RWPE2 (cell line): ENCODE measurements around the gene RHBDF2.

Experiments used
- ATAC-seq: fragments of 200-7000 bp; cut with Tn5 transposase; 3 replicates; pipeline ENCODE4 v1.9.1; 2021; ENCODE audit warnings: low read depth
- DNase-seq: peaks from one replicate; pipeline ENCODE4 v3.0.0-alpha.2; 2020; ENCODE audit warnings: low spot score
- H3K27ac ChIP-seq: fragments of 450-650 bp; 2 replicates; pipeline ENCODE4 v1.5.1; 2017; ENCODE audit warnings: mild to moderate bottlenecking; ENCODE audit not compliant: poor library complexity, severe bottlenecking
- H3K27me3 ChIP-seq: fragments of 250-450 bp; sonication (Bioruptor Pico); 2 replicates; pipeline ENCODE4 v1.5.1; 2021; ENCODE audit warnings: mild to moderate bottlenecking, moderate library complexity; ENCODE audit not compliant: insufficient read depth, poor library complexity, severe bottlenecking
- H3K36me3 ChIP-seq: fragments of 250-450 bp; sonication (Bioruptor Pico); 2 replicates; pipeline ENCODE4 v1.5.1; 2020; ENCODE audit warnings: low read depth, mild to moderate bottlenecking, moderate library complexity
- H3K4me1 ChIP-seq: fragments of 250-450 bp; sonication (Bioruptor Pico); 2 replicates; pipeline ENCODE4 v1.5.1; 2021; ENCODE audit warnings: mild to moderate bottlenecking, moderate library complexity; ENCODE audit not compliant: insufficient read depth, poor library complexity, severe bottlenecking
- H3K4me3 ChIP-seq: fragments of 250-450 bp; sonication (Bioruptor Pico); 2 replicates; pipeline ENCODE4 v1.5.1; 2021; ENCODE audit warnings: mild to moderate bottlenecking, moderate library complexity; ENCODE audit not compliant: severe bottlenecking
- H3K9me3 ChIP-seq: fragments of 250-450 bp; sonication (Bioruptor Pico); 2 replicates; pipeline ENCODE4 v1.5.1; 2021; ENCODE audit warnings: mild to moderate bottlenecking, moderate library complexity; ENCODE audit not compliant: severe bottlenecking
- CTCF ChIP-seq: fragments of 450-650 bp; IDR thresholded peaks from one replicate; pipeline ENCODE4 v1.5.1; 2017; ENCODE audit warnings: mild to moderate bottlenecking, moderate library complexity; ENCODE audit not compliant: poor library complexity, severe bottlenecking

RHBDF2 gene

GRCh38 chr17:76432004-76432403, 69.2 kb downstream of the RHBDF2 start:
- Histone ChIP-seq H3K4me3 (no peak overlapping the region), H3K27me3 (no peaks in the 10 kb centered on the region), H3K36me3 (0 out of 2 replicates have a peak, but pooled peaks cover 3% of the 10 kb centered on the region), H3K4me1 (peaks cover 3% of the 10 kb centered on the region), H3K9me3 (no peaks in the 10 kb centered on the region), H3K27ac (no peak overlapping the region)
- TF ChIP-seq CTCF = no peak
- DNase-seq (no peak), ATAC-seq (no peak)

- no peak for ATAC-seq
- 0 out of 2 replicates have a peak, but pooled peaks cover 3% of the 10 kb centered on the region for H3K36me3 ChIP-seq
- no peaks in the 10 kb centered on the region for H3K27me3 ChIP-seq
- peaks cover 3% of the 10 kb centered on the region for H3K4me1 ChIP-seq
- no peaks in the 10 kb centered on the region for H3K9me3 ChIP-seq
- H3K27ac ChIP-seq = no peak overlapping the region
- no peak overlapping the region for H3K4me3 ChIP-seq
- TF ChIP-seq CTCF = no peak
- no peak for DNase-seq
These were observed 69.7 kb downstream of the RHBDF2 start for GRCh38 chr17:76431509-76431908.

GRCh38 chr17:76428511-76428910, 72.7 kb downstream of the RHBDF2 start:
- no peaks in the 10 kb centered on the region for H3K27me3 ChIP-seq
- H3K36me3 ChIP-seq = 0 out of 2 replicates have a peak, but pooled peaks cover 3% of the 10 kb centered on the region
- no peak for ATAC-seq
- no peak for TF ChIP-seq CTCF
- H3K4me1 ChIP-seq = no peaks in the 10 kb centered on the region
- H3K4me3 ChIP-seq = no peak overlapping the region
- DNase-seq = no peak
- H3K27ac ChIP-seq = no peak overlapping the region
- no peaks in the 10 kb centered on the region for H3K9me3 ChIP-seq

GRCh38 chr17:76427501-76428231, 73.6 kb downstream of the RHBDF2 start:
- Histone ChIP-seq H3K27ac (no peak overlapping the region), H3K9me3 (no peaks in the 10 kb centered on the region), H3K4me3 (no peak overlapping the region), H3K36me3 (no peaks in the 10 kb centered on the region), H3K4me1 (no peaks in the 10 kb centered on the region), H3K27me3 (no peaks in the 10 kb centered on the region)
- ATAC-seq (no peak), DNase-seq (no peak)
- TF ChIP-seq CTCF = no peak

GRCh38 chr17:76426853-76427252, 74.4 kb downstream of the RHBDF2 start:
- no peak for ATAC-seq
- Histone ChIP-seq H3K4me1 (no peaks in the 10 kb centered on the region), H3K27me3 (no peaks in the 10 kb centered on the region), H3K4me3 (no peak overlapping the region), H3K9me3 (no peaks in the 10 kb centered on the region), H3K36me3 (no peaks in the 10 kb centered on the region), H3K27ac (no peak overlapping the region)
- TF ChIP-seq CTCF = no peak
- DNase-seq = no peak
